HCT116 (cell line): ENCODE data around the gene SLIT1. TPM values are rescaled to one million over a fixed set of nuclear protein-coding genes. Genes with fewer than 3 reads are reported as not detected.

ENCODE experiments used
- ATAC-seq: fragments of 200-7000 bp; cut with Tn5 transposase; 2 replicates; pipeline ENCODE4 v1.9.1; 2020; ENCODE audit warnings: mild to moderate bottlenecking, moderate library complexity
- BruUV-seq: library from RNA; stranded (reverse); fragments of 400-500 nt; replicated peaks from 2 replicates; lab custom pipeline; 2021; lab: Mats Ljungman, UMichigan
- CTCF ChIA-PET: fragments of 300-600 bp; sonication (Branson Sonifier 250); formaldehyde crosslinking; loops from one replicate; lab custom pipeline; 2021; ENCODE audit warnings: antibody characterized with exemption; lab: Charles Lee
- POLR2A ChIA-PET: fragments of 300-600, 350-600 bp; sonication (Branson Sonifier 250); formaldehyde crosslinking; loops from one replicate; lab custom pipeline; 2021; ENCODE audit warnings: antibody characterized with exemption; lab: Charles Lee
- RAD21 ChIA-PET, 2 experiments: fragments of 300-600 bp; sonication (Branson Sonifier 250); formaldehyde crosslinking; loops; one replicate each; lab custom pipeline; 2023; ENCODE audit warnings: low total read pairs in 2 of 2; ENCODE audit not compliant: uncharacterized antibody in 2 of 2, unreplicated experiment in 2 of 2, low non-redundant PET in 1 of 2; lab: Charles Lee
- DNase-seq: peaks from one replicate; pipeline ENCODE4 v3.0.0-alpha.2; 2010; ENCODE audit warnings: low read depth, low spot score
- H2AFZ ChIP-seq: fragments of 200-600 bp; shearing (Covaris generic), sonication (generic); 2 replicates; pipeline ENCODE4 v1.6.1; 2017; ENCODE audit warnings: low read depth, mixed run types, mixed read lengths, antibody characterized with exemption, low read length; ENCODE audit not compliant: poor library complexity, severe bottlenecking
- H3K27ac ChIP-seq: 2 replicates; pipeline ENCODE4 v1.5.1; 2012; ENCODE audit warnings: low read depth, low read length
- H3K27me3 ChIP-seq: fragments of 200-600 bp; sonication (generic); 2 replicates; pipeline ENCODE4 v1.6.1; 2016; ENCODE audit warnings: mixed run types, low read length, mixed read lengths; ENCODE audit not compliant: insufficient read depth
- H3K36me3 ChIP-seq, 2 experiments: fragments of 200-500 bp in 1 of 2; fragments of 200-600 bp in 1 of 2; sonication (Bioruptor generic) in 1 of 2; sonication (generic) in 1 of 2; 2 replicates each; pipeline versions ENCODE4 v1.5.1 to v1.6.1; 2014 to 2016; ENCODE audit warnings: low read length in 2 of 2, inconsistent platforms in 1 of 2, mixed read lengths in 1 of 2, mixed run types in 1 of 2; ENCODE audit not compliant: insufficient read depth in 2 of 2, control insufficient read depth in 1 of 2
- H3K4me1 ChIP-seq, 2 experiments: fragments of 200-600 bp in 1 of 2; sonication (generic) in 1 of 2; 2 replicates each; pipeline versions ENCODE4 v1.5.1 to v1.6.1; 2012 to 2017; ENCODE audit warnings: low read length in 2 of 2, inconsistent platforms in 1 of 2, mild to moderate bottlenecking in 1 of 2, mixed read lengths in 1 of 2, mixed run types in 1 of 2, moderate library complexity in 1 of 2; ENCODE audit not compliant: insufficient read depth in 2 of 2, control insufficient read depth in 1 of 2
- H3K4me2 ChIP-seq: fragments of 200-600 bp; sonication (generic); 2 replicates; pipeline ENCODE4 v1.6.1; 2017; ENCODE audit warnings: mixed run types, low read length, mixed read lengths
- H3K4me3 ChIP-seq, 2 experiments: fragments of 200-600 bp in 1 of 2; sonication (generic) in 1 of 2; replicated peaks in 1 of 2; 2 replicates each; pipeline ENCODE4 v1.5.1; 2011 to 2016; ENCODE audit warnings: low read length in 2 of 2, control low read depth in 1 of 2, low read depth in 1 of 2, mild to moderate bottlenecking in 1 of 2, mixed read lengths in 1 of 2, mixed run types in 1 of 2
- H3K79me2 ChIP-seq: fragments of 200-600 bp; sonication (generic); 2 replicates; pipeline ENCODE4 v1.6.1; 2017; ENCODE audit warnings: mild to moderate bottlenecking, mixed run types, low read length, moderate library complexity, mixed read lengths; ENCODE audit not compliant: insufficient read depth
- H3K9ac ChIP-seq: fragments of 200-600 bp; sonication (generic); 2 replicates; pipeline ENCODE4 v1.6.1; 2016; ENCODE audit warnings: low read length, mixed read lengths
- H3K9me2 ChIP-seq: fragments of 200-600 bp; sonication (generic), shearing (Covaris generic); 2 replicates; pipeline ENCODE4 v1.6.1; 2017; ENCODE audit warnings: mixed run types, mild to moderate bottlenecking, moderate library complexity; ENCODE audit not compliant: insufficient read depth
- H3K9me3 ChIP-seq, 2 experiments: fragments of 200-500 bp in 1 of 2; fragments of 200-600 bp in 1 of 2; sonication (Bioruptor generic) in 1 of 2; sonication (generic) in 1 of 2; 2 replicates each; pipeline ENCODE4 v1.6.1; 2014 to 2017; ENCODE audit warnings: low read length in 2 of 2, mixed read lengths in 2 of 2, inconsistent platforms in 1 of 2, low read depth in 1 of 2, mild to moderate bottlenecking in 1 of 2, mixed run types in 1 of 2, moderate library complexity in 1 of 2; ENCODE audit not compliant: control insufficient read depth in 1 of 2, insufficient read depth in 1 of 2
- H4K20me1 ChIP-seq: fragments of 200-600 bp; sonication (generic), shearing (Covaris generic); 2 replicates; pipeline ENCODE4 v1.6.1; 2017; ENCODE audit warnings: mixed run types, mild to moderate bottlenecking, moderate library complexity; ENCODE audit not compliant: insufficient read depth
- EZH2phosphoT487 ChIP-seq: fragments of 200-600 bp; IDR thresholded peaks from 2 replicates; pipeline ENCODE4 v1.6.1; 2018; ENCODE audit warnings: antibody characterized with exemption, borderline replicate concordance
- FOSL1 ChIP-seq: IDR thresholded peaks from 2 replicates; pipeline ENCODE4 v1.6.1; 2012; ENCODE audit warnings: low read depth
- RAD21 ChIP-seq: IDR thresholded peaks from 2 replicates; pipeline ENCODE4 v1.6.1; 2012; ENCODE audit warnings: low read depth, mild to moderate bottlenecking
- SRF ChIP-seq: IDR thresholded peaks from 2 replicates; pipeline ENCODE4 v1.6.1; 2012; ENCODE audit warnings: low read depth
- intact Hi-C: fragments of 100-400 bp; cut with micrococcal nuclease; formaldehyde crosslinking; loops from 2 replicates; pipeline ENCODE4 v1.10.0; 2022
- total RNA-seq: library from RNA; stranded (reverse); gene quantifications from one replicate; pipeline ENCODE4 v1.2.1, GENCODE V29; 2021; ENCODE audit not compliant: unreplicated experiment
- TF ChIP-seq, protein P1 (sequence below): IDR thresholded peaks from 2 replicates; pipeline ENCODE4 v1.6.1; 2012
- TF ChIP-seq, protein P2 (sequence below): IDR thresholded peaks from 2 replicates; pipeline ENCODE4 v1.6.1; 2012; ENCODE audit warnings: low read depth

The SLIT1 gene
- total RNA-seq, 1 experiment from 2014 or later = 0.42 TPM

DNA sequence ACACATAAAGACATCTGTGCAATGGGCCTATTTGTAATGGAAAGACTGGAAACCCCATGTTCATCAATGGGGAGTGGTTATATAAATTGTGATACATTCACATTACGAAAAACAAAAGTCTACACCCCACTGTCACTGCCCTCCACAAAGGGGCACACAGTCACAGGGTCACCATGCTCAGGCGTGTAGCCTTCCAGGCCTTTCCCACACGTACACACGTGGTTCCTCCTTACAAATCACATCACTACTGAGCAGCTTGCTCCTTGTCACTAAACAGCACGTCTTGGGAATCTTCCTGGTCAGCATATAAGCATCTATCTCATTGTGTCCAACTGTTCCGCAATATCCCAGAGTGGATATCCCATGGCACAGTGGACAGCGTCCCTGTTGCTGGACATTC is 163.1 kb downstream of the SLIT1 start:
- H3K9ac ChIP-seq = no peak overlapping the region
- BruUV-seq = no TSS peak
- no peaks in the 10 kb centered on the region for H3K36me3 ChIP-seq
- H3K4me1 ChIP-seq = peaks cover 11 to 20% of the 10 kb centered on the region in 2 experiments; a peak in 3 of 4 replicates
- CTCF ChIA-PET = interaction anchor here (5.8 kb wide), 1 partner anchor 14 kb away, joined by 107 read pairs; no protein-coding TSS in a partner anchor
- H2AFZ ChIP-seq = no peak overlapping the region
- H3K9me3 ChIP-seq = no peaks in the 10 kb centered on the region
- H3K27me3 ChIP-seq = no peaks in the 10 kb centered on the region
- H3K4me2 ChIP-seq = no peak overlapping the region
- no peak overlapping the region for H3K27ac ChIP-seq
- RAD21 ChIA-PET = interaction anchor here in 1 of 2 experiments (0.7 kb wide), 1 partner anchor 382 kb away, joined by 3 read pairs; no protein-coding TSS in a partner anchor
- H3K9me2 ChIP-seq = no peaks in the 10 kb centered on the region
- no peak for ATAC-seq
- DNase-seq = no peak
- POLR2A ChIA-PET = no interaction called here
- TF ChIP-seq EZH2phosphoT487 = no peak
- TF ChIP-seq, protein P1, sequence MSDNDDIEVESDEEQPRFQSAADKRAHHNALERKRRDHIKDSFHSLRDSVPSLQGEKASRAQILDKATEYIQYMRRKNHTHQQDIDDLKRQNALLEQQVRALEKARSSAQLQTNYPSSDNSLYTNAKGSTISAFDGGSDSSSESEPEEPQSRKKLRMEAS = no peak
- TF ChIP-seq FOSL1 = no peak
- TF ChIP-seq, protein P2, sequence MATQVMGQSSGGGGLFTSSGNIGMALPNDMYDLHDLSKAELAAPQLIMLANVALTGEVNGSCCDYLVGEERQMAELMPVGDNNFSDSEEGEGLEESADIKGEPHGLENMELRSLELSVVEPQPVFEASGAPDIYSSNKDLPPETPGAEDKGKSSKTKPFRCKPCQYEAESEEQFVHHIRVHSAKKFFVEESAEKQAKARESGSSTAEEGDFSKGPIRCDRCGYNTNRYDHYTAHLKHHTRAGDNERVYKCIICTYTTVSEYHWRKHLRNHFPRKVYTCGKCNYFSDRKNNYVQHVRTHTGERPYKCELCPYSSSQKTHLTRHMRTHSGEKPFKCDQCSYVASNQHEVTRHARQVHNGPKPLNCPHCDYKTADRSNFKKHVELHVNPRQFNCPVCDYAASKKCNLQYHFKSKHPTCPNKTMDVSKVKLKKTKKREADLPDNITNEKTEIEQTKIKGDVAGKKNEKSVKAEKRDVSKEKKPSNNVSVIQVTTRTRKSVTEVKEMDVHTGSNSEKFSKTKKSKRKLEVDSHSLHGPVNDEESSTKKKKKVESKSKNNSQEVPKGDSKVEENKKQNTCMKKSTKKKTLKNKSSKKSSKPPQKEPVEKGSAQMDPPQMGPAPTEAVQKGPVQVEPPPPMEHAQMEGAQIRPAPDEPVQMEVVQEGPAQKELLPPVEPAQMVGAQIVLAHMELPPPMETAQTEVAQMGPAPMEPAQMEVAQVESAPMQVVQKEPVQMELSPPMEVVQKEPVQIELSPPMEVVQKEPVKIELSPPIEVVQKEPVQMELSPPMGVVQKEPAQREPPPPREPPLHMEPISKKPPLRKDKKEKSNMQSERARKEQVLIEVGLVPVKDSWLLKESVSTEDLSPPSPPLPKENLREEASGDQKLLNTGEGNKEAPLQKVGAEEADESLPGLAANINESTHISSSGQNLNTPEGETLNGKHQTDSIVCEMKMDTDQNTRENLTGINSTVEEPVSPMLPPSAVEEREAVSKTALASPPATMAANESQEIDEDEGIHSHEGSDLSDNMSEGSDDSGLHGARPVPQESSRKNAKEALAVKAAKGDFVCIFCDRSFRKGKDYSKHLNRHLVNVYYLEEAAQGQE = no peak
- no peak for TF ChIP-seq RAD21
- TF ChIP-seq SRF = no peak
- H4K20me1 ChIP-seq = no peaks in the 10 kb centered on the region
- H3K4me3 ChIP-seq = no peak overlapping the region
- intact Hi-C loops = loop anchor here (10.0 kb wide), 1 partner anchor 108 kb away; no protein-coding TSS in a partner anchor
- H3K79me2 ChIP-seq = no peaks in the 10 kb centered on the region
